ENCODE results near the gene MEGF9. TPM values are rescaled to one million over a fixed set of nuclear protein-coding genes. Genes with fewer than 3 reads are reported as not detected.

Gene MEGF9
- total and polyA plus RNA-seq, 7 donors, result 2.0 to 12.7 (median 7.2) TPM

DNA sequence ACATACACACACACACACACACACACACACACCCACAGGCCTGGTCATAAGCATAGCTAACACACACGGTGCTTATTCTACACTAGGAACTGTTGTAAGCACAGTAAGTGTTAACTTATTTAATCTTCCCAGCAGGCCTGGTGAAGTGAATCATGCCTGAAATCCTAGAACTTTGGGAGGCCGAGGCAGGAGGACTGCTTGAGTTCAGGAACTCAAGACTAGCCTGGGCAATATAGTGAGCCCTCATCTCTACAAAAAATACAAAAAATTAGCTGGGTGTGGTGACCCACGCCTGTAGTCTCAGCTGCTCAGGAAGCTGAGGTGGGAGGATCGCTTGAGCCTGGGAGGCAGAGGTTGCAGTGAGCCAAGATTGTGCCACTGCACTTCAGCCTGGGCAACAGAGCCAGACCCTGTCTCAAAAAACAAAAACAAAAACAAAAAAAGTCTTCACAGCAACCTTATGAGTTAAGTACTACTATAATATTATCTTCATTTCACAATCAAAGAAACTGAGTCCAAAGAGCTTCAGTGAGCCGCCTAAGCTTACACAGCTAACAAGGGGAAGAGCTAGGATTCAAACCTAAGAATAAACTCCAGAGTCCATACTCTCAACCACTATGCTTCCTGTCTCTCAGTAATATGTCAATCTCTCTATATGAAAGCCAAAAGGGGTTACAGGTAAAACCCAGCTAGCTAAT, 2.3 kb downstream of the MEGF9 start:
- H3K4me1 ChIP-seq, result peaks cover 23% of the 10 kb centered on the region
- peak overlapping the region; percentile 75 for H3K27ac ChIP-seq
- 37 to 52% (median 40%) methylated on average over 5 of the region's 5 CpGs for WGBS, 3 donors
- H3K36me3 ChIP-seq (ENCODE audit: insufficient read depth in 1 of 2, low read depth in 1 of 2), result no peaks in the 10 kb centered on the region
- H3K9me3 ChIP-seq, result no peaks in the 10 kb centered on the region
- intact Hi-C loops (cut with DNase I), result loop anchor here in 1 of 2 donors (10.0 kb wide), 1 partner anchor 87 kb away; no protein-coding TSS in a partner anchor
- H3K4me3 ChIP-seq, result peak overlapping the region; percentile 83
- TF ChIP-seq CTCF (IDR thresholded peaks at IDR 0.05), result no peak
- H3K27me3 ChIP-seq (ENCODE audit: insufficient read depth in 3 of 3, low read length in 2 of 3), result no peaks in the 10 kb centered on the region
- DNase-seq (no peak), ATAC-seq (no peak)

GRCh38 chr9:120711354-120711753, 2.9 kb downstream of the MEGF9 start:
- ATAC-seq (no peak), DNase-seq (no peak)
- Histone ChIP-seq H3K36me3 (ENCODE audit: insufficient read depth in 1 of 2, low read depth in 1 of 2) (no peaks in the 10 kb centered on the region), H3K4me1 (peaks cover 23% of the 10 kb centered on the region), H3K4me3 (peak overlapping the region; percentile 83), H3K27ac (peak overlapping the region; percentile 75), H3K27me3 (ENCODE audit: insufficient read depth in 3 of 3, low read length in 2 of 3) (no peaks in the 10 kb centered on the region), H3K9me3 (no peaks in the 10 kb centered on the region)
- no peak for TF ChIP-seq CTCF (IDR thresholded peaks at IDR 0.05)
- intact Hi-C loops (cut with DNase I), result loop anchor here in 1 of 2 donors (10.0 kb wide), 1 partner anchor 87 kb away; no protein-coding TSS in a partner anchor

DNA sequence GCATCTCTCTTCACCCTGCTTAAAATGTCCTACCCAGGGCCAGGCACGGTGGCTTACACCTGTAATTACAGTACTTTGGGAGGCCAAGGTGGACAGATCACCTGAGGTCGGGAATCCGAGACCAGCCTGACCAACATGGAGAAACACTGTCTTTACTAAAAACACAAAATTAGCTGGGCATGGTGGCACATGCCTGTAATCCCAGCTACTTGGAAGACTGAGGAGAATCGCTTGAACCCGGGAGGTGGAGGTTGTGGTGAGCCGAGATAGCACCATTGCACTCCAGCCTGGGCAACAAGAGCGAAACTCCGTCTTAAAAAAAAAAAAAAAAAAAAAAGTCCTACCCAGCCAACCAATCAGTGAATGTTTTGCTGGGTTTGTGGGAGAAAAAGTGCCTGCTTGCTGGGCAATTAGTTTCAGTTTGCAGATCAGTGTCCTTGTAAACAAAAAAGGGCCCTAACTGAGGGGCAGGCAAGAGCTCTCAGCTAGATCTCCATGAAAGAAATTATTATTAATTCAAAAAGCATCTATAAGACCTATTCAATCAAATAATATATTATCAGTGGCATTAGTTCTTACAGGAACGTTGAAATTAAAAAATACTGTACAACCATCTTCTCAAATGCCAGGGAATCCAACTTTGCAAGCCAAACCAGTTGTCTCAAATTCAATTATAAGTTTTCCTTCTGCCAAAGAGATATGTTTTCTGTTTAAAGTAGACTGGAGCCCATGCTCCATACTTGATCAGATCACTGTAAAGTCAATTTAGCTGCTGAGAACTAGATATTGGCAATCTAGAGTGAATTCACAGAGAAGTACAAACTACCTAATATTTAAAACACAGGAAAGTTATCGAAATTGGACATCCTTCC, 3.9 kb downstream of the MEGF9 start:
- 27 to 34% (median 30%) methylated on average over 9 to 10 of the region's 10 CpGs for WGBS, 3 donors
- Histone ChIP-seq H3K4me1 (peaks cover 22% of the 10 kb centered on the region), H3K9me3 (no peaks in the 10 kb centered on the region), H3K36me3 (ENCODE audit: insufficient read depth in 1 of 2, low read depth in 1 of 2) (no peaks in the 10 kb centered on the region), H3K27me3 (ENCODE audit: insufficient read depth in 3 of 3, low read length in 2 of 3) (no peaks in the 10 kb centered on the region), H3K27ac (peak overlapping the region; percentile 75), H3K4me3 (peak overlapping the region; percentile 83)
- intact Hi-C loops (cut with DNase I), result loop anchor here in 1 of 2 donors (10.0 kb wide), 1 partner anchor 86 kb away; no protein-coding TSS in a partner anchor
- peak in 1 of 4 donors; percentile 43 for ATAC-seq
- TF ChIP-seq CTCF (IDR thresholded peaks at IDR 0.05), result no peak
- DNase-seq, result no peak

DNA sequence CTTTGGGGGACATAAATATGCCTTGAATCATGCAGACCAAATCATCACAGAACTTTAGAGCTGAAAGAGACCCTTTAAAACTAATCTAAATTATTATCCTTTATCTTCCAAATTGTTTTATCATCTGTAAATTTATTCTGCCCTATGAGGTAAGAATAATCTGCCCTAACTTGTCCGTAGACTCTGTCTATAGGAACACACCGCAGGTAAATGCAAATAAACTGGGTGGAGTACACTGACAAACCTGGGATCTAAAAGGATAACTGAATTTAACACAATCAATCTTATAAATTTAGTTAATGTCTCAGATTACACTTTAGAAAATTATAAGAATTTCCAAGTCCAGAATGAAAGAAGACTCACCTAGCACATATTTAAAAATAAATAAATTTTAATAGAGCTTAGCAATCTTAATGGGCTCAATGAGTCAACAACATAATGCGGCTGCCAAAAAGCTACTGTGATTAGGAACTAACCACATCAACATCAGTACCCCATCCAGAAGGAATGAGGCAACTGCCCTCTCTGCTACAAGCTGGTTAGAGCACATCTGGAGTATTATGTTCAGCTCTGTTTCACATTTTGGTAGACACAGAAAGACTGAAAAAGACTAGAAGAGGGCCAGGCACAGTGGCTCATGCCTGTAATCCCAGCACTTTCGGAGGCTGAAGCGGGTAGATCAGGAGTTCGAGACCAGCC, 5.6 kb downstream of the MEGF9 start:
- Histone ChIP-seq H3K36me3 (ENCODE audit: insufficient read depth in 1 of 2, low read depth in 1 of 2) (no peaks in the 10 kb centered on the region), H3K27me3 (ENCODE audit: insufficient read depth in 3 of 3, low read length in 2 of 3) (no peaks in the 10 kb centered on the region), H3K27ac (no peak overlapping the region), H3K9me3 (no peaks in the 10 kb centered on the region), H3K4me3 (no peak overlapping the region), H3K4me1 (peaks cover 22% of the 10 kb centered on the region)
- peak in 2 of 4 donors; percentile 25 to 27 for ATAC-seq
- intact Hi-C loops (cut with DNase I), result loop anchor here in 1 of 2 donors (10.0 kb wide), 1 partner anchor 84 kb away; no protein-coding TSS in a partner anchor
- no peak for TF ChIP-seq CTCF (IDR thresholded peaks at IDR 0.05)
- DNase-seq, result no peak
- WGBS, 3 donors, result 95 to 97% (median 95%) methylated on average over 6 of the region's 6 CpGs

Data from psoas muscle (tissue), 8 donors.